Occipital lobe (tissue), 2 donors: ENCODE results near the gene KRT9. TPM values are rescaled to one million over a fixed set of nuclear protein-coding genes. Genes with fewer than 3 reads are reported as not detected.
"Not testable (repeated sequence)": the region's sequence is repeated elsewhere in the genome, so short reads cannot be mapped to it uniquely, and the experiment has no call there.

Source experiments
- DNase-seq: peaks from one replicate; lab custom pipeline; 2025; lab: John Stamatoyannopoulos, UW
- total RNA-seq: library from RNA; depleted of rRNA; stranded (reverse); fragments of >200 nt; gene quantifications from one replicate; pipeline ENCODE4 v1.2.3, GENCODE V29; 2014

Gene KRT9
- total RNA-seq, 1 donor from 2014 or later, result not detected

GRCh38 chr17:41579484-41580243, 7.8 kb upstream of the KRT9 start:
- DNase-seq, result peak; percentile 17

- no peak for DNase-seq
These were observed 7.1 kb upstream of the KRT9 start for GRCh38 chr17:41578971-41579370.

GRCh38 chr17:41578538-41578937, 6.7 kb upstream of the KRT9 start:
- no peak for DNase-seq

- not testable (repeated sequence) for DNase-seq
These were observed 4.9 kb upstream of the KRT9 start for GRCh38 chr17:41576740-41577139.

GRCh38 chr17:41575336-41575735, 3.5 kb upstream of the KRT9 start:
- DNase-seq, result no peak

- no peak for DNase-seq
These were observed 4.5 kb downstream of the KRT9 start for GRCh38 chr17:41567317-41567716.

GRCh38 chr17:41565338-41565737, 6.5 kb downstream of the KRT9 start:
- DNase-seq, result no peak

- no peak for DNase-seq
These were observed 8.2 kb downstream of the KRT9 start for GRCh38 chr17:41563607-41564170.

- DNase-seq, result no peak
These were observed 10.3 kb downstream of the KRT9 start for GRCh38 chr17:41561554-41561953.

- no peak for DNase-seq
These were observed 12.3 kb downstream of the KRT9 start for GRCh38 chr17:41559548-41559947.

- DNase-seq, result no peak
These were observed 14.9 kb downstream of the KRT9 start for GRCh38 chr17:41556931-41557330.

GRCh38 chr17:41556306-41556705, 15.6 kb downstream of the KRT9 start:
- no peak for DNase-seq

GRCh38 chr17:41555105-41555887, 16.6 kb downstream of the KRT9 start:
- DNase-seq, result no peak

GRCh38 chr17:41553987-41554680, 17.7 kb downstream of the KRT9 start:
- DNase-seq, result no peak

GRCh38 chr17:41553176-41553575, 18.7 kb downstream of the KRT9 start:
- DNase-seq, result no peak

GRCh38 chr17:41552455-41552854, 19.4 kb downstream of the KRT9 start:
- DNase-seq, result no peak

- DNase-seq, result no peak
These were observed 20.5 kb downstream of the KRT9 start for GRCh38 chr17:41551365-41551764.

- no peak for DNase-seq
These were observed 22.2 kb downstream of the KRT9 start for GRCh38 chr17:41549596-41550039.

GRCh38 chr17:41548844-41549595, 22.8 kb downstream of the KRT9 start:
- DNase-seq, result peak; percentile 62

GRCh38 chr17:41547921-41548843, 23.7 kb downstream of the KRT9 start:
- DNase-seq, result peak; percentile 69
